ENCODE measurements around the gene FAM120A. TPM values are rescaled to one million over a fixed set of nuclear protein-coding genes. Genes with fewer than 3 reads are reported as not detected.

FAM120A gene
- total and polyA plus RNA-seq, 4 donors = 28.3 to 91.0 (median 50.3) TPM

DNA sequence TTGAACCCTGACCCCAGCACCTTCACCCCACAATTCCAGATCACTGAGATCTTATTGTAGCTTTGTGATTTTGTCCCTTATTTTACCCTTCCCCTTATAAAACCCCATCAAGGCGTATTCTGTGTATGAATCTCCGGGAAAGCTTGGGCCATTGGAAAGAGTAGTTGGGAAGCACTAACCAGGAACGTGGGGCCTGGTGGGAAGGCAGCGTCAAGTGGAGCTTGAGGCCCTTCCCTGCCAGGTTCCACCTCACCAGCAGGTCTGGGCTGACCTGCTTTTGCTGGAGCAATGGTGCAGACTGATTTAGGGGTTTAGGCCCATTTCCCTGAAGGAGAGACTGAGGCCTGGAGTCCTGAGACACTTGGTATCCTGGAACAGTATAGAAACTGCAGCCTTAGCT, 134.2 kb downstream of the FAM120A start:
- H3K4me1 ChIP-seq (ENCODE audit: control insufficient read depth in 4 of 4, insufficient read depth in 4 of 4, low read length in 3 of 4) = peaks cover 6 to 23% (median 19%) of the 10 kb centered on the region in 4 donors
- H3K9me3 ChIP-seq (ENCODE audit: control insufficient read depth in 4 of 4, low read length in 3 of 4) = no peaks in the 10 kb centered on the region
- no peak overlapping the region for H3K4me3 ChIP-seq (ENCODE audit: low read depth in 1 of 3, low read length in 3 of 3)
- no peak overlapping the region for H3K9ac ChIP-seq (ENCODE audit: low read depth in 1 of 2, low read length in 2 of 2)
- no peak for DNase-seq (ENCODE audit: low spot score)
- H3K36me3 ChIP-seq (ENCODE audit: control insufficient read depth in 4 of 4, insufficient read depth in 3 of 4, low read depth in 1 of 4, low read length in 3 of 4) = no peaks in the 10 kb centered on the region
- H3K27me3 ChIP-seq (ENCODE audit: control insufficient read depth in 4 of 4, insufficient read depth in 4 of 4, low read length in 3 of 4) = no peaks in the 10 kb centered on the region
- no peak overlapping the region for H3K27ac ChIP-seq (ENCODE audit: low read depth in 1 of 2, low read length in 2 of 2)
- WGBS = 97% methylated on average over 4 of the region's 4 CpGs
- TF ChIP-seq, protein P1, sequence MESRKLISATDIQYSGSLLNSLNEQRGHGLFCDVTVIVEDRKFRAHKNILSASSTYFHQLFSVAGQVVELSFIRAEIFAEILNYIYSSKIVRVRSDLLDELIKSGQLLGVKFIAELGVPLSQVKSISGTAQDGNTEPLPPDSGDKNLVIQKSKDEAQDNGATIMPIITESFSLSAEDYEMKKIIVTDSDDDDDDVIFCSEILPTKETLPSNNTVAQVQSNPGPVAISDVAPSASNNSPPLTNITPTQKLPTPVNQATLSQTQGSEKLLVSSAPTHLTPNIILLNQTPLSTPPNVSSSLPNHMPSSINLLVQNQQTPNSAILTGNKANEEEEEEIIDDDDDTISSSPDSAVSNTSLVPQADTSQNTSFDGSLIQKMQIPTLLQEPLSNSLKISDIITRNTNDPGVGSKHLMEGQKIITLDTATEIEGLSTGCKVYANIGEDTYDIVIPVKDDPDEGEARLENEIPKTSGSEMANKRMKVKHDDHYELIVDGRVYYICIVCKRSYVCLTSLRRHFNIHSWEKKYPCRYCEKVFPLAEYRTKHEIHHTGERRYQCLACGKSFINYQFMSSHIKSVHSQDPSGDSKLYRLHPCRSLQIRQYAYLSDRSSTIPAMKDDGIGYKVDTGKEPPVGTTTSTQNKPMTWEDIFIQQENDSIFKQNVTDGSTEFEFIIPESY (IDR thresholded peaks at IDR 0.05) = no peak
- TF ChIP-seq JUND (IDR thresholded peaks at IDR 0.05) = no peak
- TF ChIP-seq GABPA (IDR thresholded peaks at IDR 0.05 in 1 of 2, conservative IDR thresholded peaks at IDR 0.05 in 1 of 2) = no peak
- TF ChIP-seq EGR1 (IDR thresholded peaks at IDR 0.05; ENCODE audit: low read depth in 2 of 2) = no peak
- no peak for TF ChIP-seq FOXA1 (IDR thresholded peaks at IDR 0.05)
- no peak for TF ChIP-seq NR2F2 (IDR thresholded peaks at IDR 0.05)
- TF ChIP-seq, protein P2, sequence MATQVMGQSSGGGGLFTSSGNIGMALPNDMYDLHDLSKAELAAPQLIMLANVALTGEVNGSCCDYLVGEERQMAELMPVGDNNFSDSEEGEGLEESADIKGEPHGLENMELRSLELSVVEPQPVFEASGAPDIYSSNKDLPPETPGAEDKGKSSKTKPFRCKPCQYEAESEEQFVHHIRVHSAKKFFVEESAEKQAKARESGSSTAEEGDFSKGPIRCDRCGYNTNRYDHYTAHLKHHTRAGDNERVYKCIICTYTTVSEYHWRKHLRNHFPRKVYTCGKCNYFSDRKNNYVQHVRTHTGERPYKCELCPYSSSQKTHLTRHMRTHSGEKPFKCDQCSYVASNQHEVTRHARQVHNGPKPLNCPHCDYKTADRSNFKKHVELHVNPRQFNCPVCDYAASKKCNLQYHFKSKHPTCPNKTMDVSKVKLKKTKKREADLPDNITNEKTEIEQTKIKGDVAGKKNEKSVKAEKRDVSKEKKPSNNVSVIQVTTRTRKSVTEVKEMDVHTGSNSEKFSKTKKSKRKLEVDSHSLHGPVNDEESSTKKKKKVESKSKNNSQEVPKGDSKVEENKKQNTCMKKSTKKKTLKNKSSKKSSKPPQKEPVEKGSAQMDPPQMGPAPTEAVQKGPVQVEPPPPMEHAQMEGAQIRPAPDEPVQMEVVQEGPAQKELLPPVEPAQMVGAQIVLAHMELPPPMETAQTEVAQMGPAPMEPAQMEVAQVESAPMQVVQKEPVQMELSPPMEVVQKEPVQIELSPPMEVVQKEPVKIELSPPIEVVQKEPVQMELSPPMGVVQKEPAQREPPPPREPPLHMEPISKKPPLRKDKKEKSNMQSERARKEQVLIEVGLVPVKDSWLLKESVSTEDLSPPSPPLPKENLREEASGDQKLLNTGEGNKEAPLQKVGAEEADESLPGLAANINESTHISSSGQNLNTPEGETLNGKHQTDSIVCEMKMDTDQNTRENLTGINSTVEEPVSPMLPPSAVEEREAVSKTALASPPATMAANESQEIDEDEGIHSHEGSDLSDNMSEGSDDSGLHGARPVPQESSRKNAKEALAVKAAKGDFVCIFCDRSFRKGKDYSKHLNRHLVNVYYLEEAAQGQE (IDR thresholded peaks at IDR 0.05) = no peak
- no peak for TF ChIP-seq HNF4G (IDR thresholded peaks at IDR 0.05)
- TF ChIP-seq, protein P3, sequence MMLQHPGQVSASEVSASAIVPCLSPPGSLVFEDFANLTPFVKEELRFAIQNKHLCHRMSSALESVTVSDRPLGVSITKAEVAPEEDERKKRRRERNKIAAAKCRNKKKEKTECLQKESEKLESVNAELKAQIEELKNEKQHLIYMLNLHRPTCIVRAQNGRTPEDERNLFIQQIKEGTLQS (IDR thresholded peaks at IDR 0.05) = no peak
- no peak for TF ChIP-seq SP1 (IDR thresholded peaks at IDR 0.05)
- TF ChIP-seq RAD21 (IDR thresholded peaks at IDR 0.05) = no peak
- TF ChIP-seq RXRA (IDR thresholded peaks at IDR 0.05) = no peak
- TF ChIP-seq, protein P4, sequence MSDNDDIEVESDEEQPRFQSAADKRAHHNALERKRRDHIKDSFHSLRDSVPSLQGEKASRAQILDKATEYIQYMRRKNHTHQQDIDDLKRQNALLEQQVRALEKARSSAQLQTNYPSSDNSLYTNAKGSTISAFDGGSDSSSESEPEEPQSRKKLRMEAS (IDR thresholded peaks at IDR 0.05) = no peak
- TF ChIP-seq YY1 (IDR thresholded peaks at IDR 0.05) = no peak
- no peak for TF ChIP-seq FOXA2 (IDR thresholded peaks at IDR 0.05)
- TF ChIP-seq, protein P5, sequence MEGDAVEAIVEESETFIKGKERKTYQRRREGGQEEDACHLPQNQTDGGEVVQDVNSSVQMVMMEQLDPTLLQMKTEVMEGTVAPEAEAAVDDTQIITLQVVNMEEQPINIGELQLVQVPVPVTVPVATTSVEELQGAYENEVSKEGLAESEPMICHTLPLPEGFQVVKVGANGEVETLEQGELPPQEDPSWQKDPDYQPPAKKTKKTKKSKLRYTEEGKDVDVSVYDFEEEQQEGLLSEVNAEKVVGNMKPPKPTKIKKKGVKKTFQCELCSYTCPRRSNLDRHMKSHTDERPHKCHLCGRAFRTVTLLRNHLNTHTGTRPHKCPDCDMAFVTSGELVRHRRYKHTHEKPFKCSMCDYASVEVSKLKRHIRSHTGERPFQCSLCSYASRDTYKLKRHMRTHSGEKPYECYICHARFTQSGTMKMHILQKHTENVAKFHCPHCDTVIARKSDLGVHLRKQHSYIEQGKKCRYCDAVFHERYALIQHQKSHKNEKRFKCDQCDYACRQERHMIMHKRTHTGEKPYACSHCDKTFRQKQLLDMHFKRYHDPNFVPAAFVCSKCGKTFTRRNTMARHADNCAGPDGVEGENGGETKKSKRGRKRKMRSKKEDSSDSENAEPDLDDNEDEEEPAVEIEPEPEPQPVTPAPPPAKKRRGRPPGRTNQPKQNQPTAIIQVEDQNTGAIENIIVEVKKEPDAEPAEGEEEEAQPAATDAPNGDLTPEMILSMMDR (IDR thresholded peaks at IDR 0.05; ENCODE audit: low read depth, low read length, missing input control) = no peak
- TF ChIP-seq HNF4A (conservative IDR thresholded peaks at IDR 0.05) = no peak
- TF ChIP-seq TAF1 (conservative IDR thresholded peaks at IDR 0.05) = no peak
